Heart left ventricle (tissue), 13 donors: ENCODE measurements around the gene FLYWCH1.

Experiments
- CTCF ChIP-seq, 12 donors: fragments of 200-600 bp; sonication (generic) in 4 of 12; IDR thresholded peaks; one replicate each; pipeline versions ENCODE4 v1.5.0 to v1.8.0; 2018 to 2022; ENCODE audit warnings: antibody characterized with exemption in 12 of 12, mild to moderate bottlenecking in 5 of 12
- POLR2A ChIP-seq, 2 donors: fragments of 450-650 bp; IDR thresholded peaks; one replicate each; pipeline ENCODE4 v1.6.1; 2017; ENCODE audit warnings: antibody characterized with exemption in 2 of 2, mild to moderate bottlenecking in 2 of 2, moderate library complexity in 2 of 2
- donor health status: ischemic (EF 13 %, LVEDD 7.1; RV severe dilation, severe dysfunction).
- donor health status: DM: no; HTN: yes; CAD: no.
- donor health status: DM: no; HTN: no; CAD: no.
- donor health status: ischemic (EF 25% LVEDD 6.9; RV normal size, moderate dysfunction).
- donor health status: ischemic (EF 25% LVEDD 5.7; RV mildly dilated, moderate dysfunction).
- donor health status: ischemic (EF 35%, LVEDD 5.7; RV mildly dilated, moderate dysfunction).
- donor health status: nonischemic (EF 11% LVEDD 7.7; RV severe dilation, severe dysfunction).
- donor health status: DM: yes; HTN: yes; CAD: no.
- donor health status: PGD.
- donor health status: ischemic (EF 29% LVEDD 5.4; RV normal size, mild dysfunction).
- donor health status: nonischemic (EF 23%, LVEDD 6.1; RV moderate dilation, normal function).

- no peak for TF ChIP-seq CTCF (IDR thresholded peaks at IDR 0.05)
- no peak for TF ChIP-seq POLR2A (IDR thresholded peaks at IDR 0.05)
Observed at GRCh38 chr16:2960183-2961010, 48.7 kb downstream of the FLYWCH1 start.
